MV-4-11 (cell line): ENCODE data around the gene CHDH.

Experiments
- DNase-seq: peaks from one replicate; lab custom pipeline; 2025; lab: John Stamatoyannopoulos, UW

CHDH gene

GRCh38 chr3:53789459-53789858, 56.8 kb downstream of the CHDH start:
- DNase-seq = no peak

- DNase-seq = no peak
Observed at GRCh38 chr3:53788038-53788437, 58.2 kb downstream of the CHDH start.

GRCh38 chr3:53787016-53787415, 59.2 kb downstream of the CHDH start:
- no peak for DNase-seq

- DNase-seq = no peak
Observed at GRCh38 chr3:53780806-53781205, 65.4 kb downstream of the CHDH start.

- DNase-seq = no peak
Observed at GRCh38 chr3:53780171-53780570, 66.0 kb downstream of the CHDH start.

- DNase-seq = no peak
Observed at GRCh38 chr3:53778153-53778552, 68.1 kb downstream of the CHDH start.

GRCh38 chr3:53777468-53777867, 68.8 kb downstream of the CHDH start:
- DNase-seq = no peak

GRCh38 chr3:53776494-53777101, 69.6 kb downstream of the CHDH start:
- no peak for DNase-seq

GRCh38 chr3:53775834-53776251, 70.4 kb downstream of the CHDH start:
- DNase-seq = no peak

GRCh38 chr3:53775018-53775417, 71.2 kb downstream of the CHDH start:
- no peak for DNase-seq

GRCh38 chr3:53774414-53774813, 71.8 kb downstream of the CHDH start:
- no peak for DNase-seq

GRCh38 chr3:53773611-53774368, 72.4 kb downstream of the CHDH start:
- no peak for DNase-seq

- no peak for DNase-seq
Observed at GRCh38 chr3:53773021-53773436, 73.2 kb downstream of the CHDH start.

GRCh38 chr3:53772562-53772961, 73.7 kb downstream of the CHDH start:
- DNase-seq = no peak

- no peak for DNase-seq
Observed at GRCh38 chr3:53768478-53769459, 77.5 kb downstream of the CHDH start.

GRCh38 chr3:53766706-53767105, 79.5 kb downstream of the CHDH start:
- DNase-seq = no peak

- no peak for DNase-seq
Observed at GRCh38 chr3:53765753-53766152, 80.5 kb downstream of the CHDH start.

GRCh38 chr3:53764026-53764775, 82.0 kb downstream of the CHDH start:
- DNase-seq = no peak

GRCh38 chr3:53763353-53763752, 82.9 kb downstream of the CHDH start:
- DNase-seq = no peak
